SU-DHL-6 (cell line): ENCODE data around the gene SORCS2.

Source experiments
- EZH2phosphoT487 ChIP-seq: fragments of 200-600 bp; sonication (generic), shearing (Covaris generic); conservative IDR thresholded peaks from 2 replicates; pipeline ENCODE4 v1.6.1; 2018; ENCODE audit warnings: mild to moderate bottlenecking, antibody characterized with exemption, low read length, moderate library complexity, mixed read lengths
- TF ChIP-seq, protein P1 (sequence below): fragments of 200-600 bp; sonication (generic); IDR thresholded peaks from one replicate; pipeline ENCODE4 v1.5.1; 2017; ENCODE audit warnings: antibody characterized with exemption, mild to moderate bottlenecking, low read length, moderate library complexity; ENCODE audit not compliant: insufficient read depth, poor library complexity, severe bottlenecking

DNA sequence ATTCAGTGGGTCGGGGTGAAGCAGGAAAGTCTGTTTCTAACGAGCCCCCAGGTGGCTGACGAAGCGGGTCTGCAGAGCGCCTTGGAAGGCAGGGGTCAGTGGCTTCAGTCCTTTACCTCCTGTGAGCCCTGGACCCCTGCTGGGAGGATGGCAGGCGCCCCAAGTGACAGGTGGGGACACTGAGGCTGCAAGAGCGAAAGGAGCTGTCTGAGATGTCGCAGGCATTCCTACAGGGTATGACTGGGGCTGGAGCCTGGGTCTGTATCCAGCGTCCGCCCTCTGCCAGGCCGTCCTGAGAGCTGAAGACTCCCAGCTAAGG is 139.3 kb downstream of the SORCS2 start:
- TF ChIP-seq, protein P1, sequence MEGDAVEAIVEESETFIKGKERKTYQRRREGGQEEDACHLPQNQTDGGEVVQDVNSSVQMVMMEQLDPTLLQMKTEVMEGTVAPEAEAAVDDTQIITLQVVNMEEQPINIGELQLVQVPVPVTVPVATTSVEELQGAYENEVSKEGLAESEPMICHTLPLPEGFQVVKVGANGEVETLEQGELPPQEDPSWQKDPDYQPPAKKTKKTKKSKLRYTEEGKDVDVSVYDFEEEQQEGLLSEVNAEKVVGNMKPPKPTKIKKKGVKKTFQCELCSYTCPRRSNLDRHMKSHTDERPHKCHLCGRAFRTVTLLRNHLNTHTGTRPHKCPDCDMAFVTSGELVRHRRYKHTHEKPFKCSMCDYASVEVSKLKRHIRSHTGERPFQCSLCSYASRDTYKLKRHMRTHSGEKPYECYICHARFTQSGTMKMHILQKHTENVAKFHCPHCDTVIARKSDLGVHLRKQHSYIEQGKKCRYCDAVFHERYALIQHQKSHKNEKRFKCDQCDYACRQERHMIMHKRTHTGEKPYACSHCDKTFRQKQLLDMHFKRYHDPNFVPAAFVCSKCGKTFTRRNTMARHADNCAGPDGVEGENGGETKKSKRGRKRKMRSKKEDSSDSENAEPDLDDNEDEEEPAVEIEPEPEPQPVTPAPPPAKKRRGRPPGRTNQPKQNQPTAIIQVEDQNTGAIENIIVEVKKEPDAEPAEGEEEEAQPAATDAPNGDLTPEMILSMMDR, result no peak
- no peak for TF ChIP-seq EZH2phosphoT487
